Vagina (tissue), 2 donors: ENCODE measurements around the gene ERC2.

Experiments used
- POLR2A ChIP-seq, 2 donors: fragments of 450-650 bp; IDR thresholded peaks; one replicate each; pipeline ENCODE4 v1.6.1; 2017; ENCODE audit warnings: antibody characterized with exemption in 2 of 2, mild to moderate bottlenecking in 2 of 2, moderate library complexity in 2 of 2
- POLR2AphosphoS5 ChIP-seq, 2 donors: sonication (generic); formaldehyde crosslinking; IDR thresholded peaks; one replicate each; pipeline ENCODE4 v1.9.0; 2017; ENCODE audit warnings: antibody characterized with exemption in 2 of 2, mild to moderate bottlenecking in 2 of 2, low read depth in 1 of 2; ENCODE audit not compliant: insufficient read depth in 1 of 2
- TF ChIP-seq, protein P1 (sequence below), 3 experiments: fragments of 450-650 bp in 2 of 3; fragments of 200-600 bp in 1 of 3; sonication (generic) in 1 of 3; IDR thresholded peaks; one replicate each; pipeline ENCODE4 v1.5.1; 2017 to 2019; ENCODE audit warnings: antibody characterized with exemption in 3 of 3, mild to moderate bottlenecking in 2 of 3, moderate library complexity in 2 of 3

- TF ChIP-seq, protein P1, sequence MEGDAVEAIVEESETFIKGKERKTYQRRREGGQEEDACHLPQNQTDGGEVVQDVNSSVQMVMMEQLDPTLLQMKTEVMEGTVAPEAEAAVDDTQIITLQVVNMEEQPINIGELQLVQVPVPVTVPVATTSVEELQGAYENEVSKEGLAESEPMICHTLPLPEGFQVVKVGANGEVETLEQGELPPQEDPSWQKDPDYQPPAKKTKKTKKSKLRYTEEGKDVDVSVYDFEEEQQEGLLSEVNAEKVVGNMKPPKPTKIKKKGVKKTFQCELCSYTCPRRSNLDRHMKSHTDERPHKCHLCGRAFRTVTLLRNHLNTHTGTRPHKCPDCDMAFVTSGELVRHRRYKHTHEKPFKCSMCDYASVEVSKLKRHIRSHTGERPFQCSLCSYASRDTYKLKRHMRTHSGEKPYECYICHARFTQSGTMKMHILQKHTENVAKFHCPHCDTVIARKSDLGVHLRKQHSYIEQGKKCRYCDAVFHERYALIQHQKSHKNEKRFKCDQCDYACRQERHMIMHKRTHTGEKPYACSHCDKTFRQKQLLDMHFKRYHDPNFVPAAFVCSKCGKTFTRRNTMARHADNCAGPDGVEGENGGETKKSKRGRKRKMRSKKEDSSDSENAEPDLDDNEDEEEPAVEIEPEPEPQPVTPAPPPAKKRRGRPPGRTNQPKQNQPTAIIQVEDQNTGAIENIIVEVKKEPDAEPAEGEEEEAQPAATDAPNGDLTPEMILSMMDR (IDR thresholded peaks at IDR 0.05): no peak
- no peak for TF ChIP-seq POLR2A (IDR thresholded peaks at IDR 0.05)
- TF ChIP-seq POLR2AphosphoS5 (IDR thresholded peaks at IDR 0.05; ENCODE audit: insufficient read depth in 1 of 2, low read depth in 1 of 2): no peak
Measured at GRCh38 chr3:56370991-56371775, 97.1 kb downstream of the ERC2 start.
